ENCODE measurements around the gene EHMT2. TPM values are rescaled to one million over a fixed set of nuclear protein-coding genes. Genes with fewer than 3 reads are reported as not detected.
A peak's percentile ranks its signal among the peaks of the same experiment; 100 is the strongest.
"Not testable (repeated sequence)": the region's sequence is repeated elsewhere in the genome, so short reads cannot be mapped to it uniquely, and the experiment has no call there.

The EHMT2 gene
- total RNA-seq, 2 donors from 2014 or later = 34.4 to 69.1 TPM

DNA sequence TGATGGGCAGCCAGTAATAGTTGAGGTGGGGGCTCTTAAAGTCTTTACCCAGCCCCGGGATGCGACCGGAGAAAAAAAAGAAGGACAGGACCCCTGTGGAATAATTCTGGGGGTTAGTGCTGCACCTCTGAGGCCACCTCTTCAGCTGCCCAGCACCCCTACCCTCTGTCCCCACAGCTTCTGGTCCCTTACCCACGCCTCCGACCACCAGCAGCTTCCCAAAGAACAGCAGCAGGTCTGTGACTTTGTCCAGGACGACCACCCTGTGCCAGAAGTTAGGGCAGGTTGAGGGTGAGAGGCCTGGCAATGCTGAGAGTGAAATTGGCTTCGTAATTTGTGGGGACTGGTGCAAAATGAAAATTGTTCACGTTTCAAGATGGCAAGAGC, 32.7 kb downstream of the EHMT2 start:
- Mint-ChIP-seq H3K27ac (no peak overlapping the region), H3K27me3 (no peaks in the 10 kb centered on the region), H3K36me3 (no peaks in the 10 kb centered on the region), H3K4me1 (ENCODE audit: low read depth in 2 of 2) (peaks cover 21% of the 10 kb centered on the region in 2 donors), H3K9me3 (no peaks in the 10 kb centered on the region), H3K4me3 (peak overlapping the region; percentile 99)
- ATAC-seq (no peak), DNase-seq (ENCODE audit: low spot score) (no peak)

GRCh38 chr6:31864123-31864562, 33.4 kb downstream of the EHMT2 start:
- Mint-ChIP-seq H3K4me3 (peak overlapping the region; percentile 99), H3K4me1 (ENCODE audit: low read depth in 2 of 2) (peaks cover 21% of the 10 kb centered on the region in 2 donors), H3K27ac (peak overlapping the region; percentile 82 to 89)
- H3K36me3 Mint-ChIP-seq; ATAC-seq; DNase-seq (ENCODE audit: low spot score); H3K9me3 Mint-ChIP-seq; H3K27me3 Mint-ChIP-seq: not testable (repeated sequence)

DNA sequence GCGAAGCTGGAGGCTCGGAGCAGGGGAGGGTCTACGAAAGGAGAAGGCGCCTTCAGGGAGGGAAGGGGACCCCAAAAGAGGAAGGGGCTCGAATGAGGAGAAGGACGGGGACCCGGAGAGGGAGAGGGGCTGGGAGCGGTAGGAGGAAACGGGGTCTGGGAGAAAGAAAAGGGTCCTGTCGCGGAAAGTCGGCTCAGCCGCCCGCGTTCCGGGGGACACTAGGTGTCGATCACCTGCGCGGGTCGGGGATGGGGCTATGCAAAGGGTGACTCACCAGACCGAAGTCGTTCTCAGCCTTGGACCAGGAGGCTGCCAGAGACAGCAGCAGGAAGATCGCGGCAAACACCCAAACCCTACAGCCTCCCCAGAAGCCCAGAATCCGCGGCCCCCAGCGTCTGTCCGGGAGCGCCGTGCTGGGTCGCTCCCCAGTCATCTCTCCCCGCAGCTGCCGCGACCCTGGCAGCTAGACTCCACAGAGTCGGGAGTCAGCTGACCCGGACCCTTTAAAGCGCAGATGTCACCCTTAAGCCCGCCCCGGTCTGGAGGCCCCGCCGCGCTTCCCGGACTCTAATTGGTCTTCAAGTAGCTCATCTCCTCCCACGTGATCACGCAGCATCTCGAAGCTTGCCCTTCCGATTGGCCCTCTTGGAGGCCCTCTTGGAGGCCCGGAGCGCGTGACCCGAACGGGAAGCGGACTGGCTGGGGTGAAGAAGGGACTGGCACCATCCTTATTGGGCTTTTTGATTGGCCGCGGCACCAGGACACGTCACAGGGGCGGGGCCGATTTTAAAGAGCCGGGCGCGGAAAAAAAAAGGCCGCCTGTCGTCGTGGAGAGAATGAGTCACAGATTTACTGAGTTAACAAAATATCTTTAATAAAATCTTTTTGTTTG, 34.9 kb downstream of the EHMT2 start, which contains the start of gene NEU1:
NEU1 (minus strand) TSS at position 478 of the 892 bp plus-strand sequence; CDS start at position 433, 45 bp downstream.
- Mint-ChIP-seq H3K4me3 (peak within 1 kb of the TSS; percentile 99), H3K9me3 (no peaks in the 10 kb centered on the region), H3K27ac (peak within 1 kb of the TSS; percentile 82 to 89), H3K36me3 (no peaks in the 10 kb centered on the region), H3K27me3 (no peaks in the 10 kb centered on the region), H3K4me1 (ENCODE audit: low read depth in 2 of 2) (peaks cover 21% of the 10 kb centered on the region in 2 donors)
- DNase-seq (ENCODE audit: low spot score) (peak; percentile 100), ATAC-seq (peak; percentile 98 to 99)

- Mint-ChIP-seq H3K27ac (peak overlapping the region; percentile 82 to 89), H3K36me3 (no peaks in the 10 kb centered on the region), H3K9me3 (no peaks in the 10 kb centered on the region), H3K4me3 (peak overlapping the region; percentile 99), H3K4me1 (ENCODE audit: low read depth in 2 of 2) (peaks cover 21% of the 10 kb centered on the region in 2 donors), H3K27me3 (no peaks in the 10 kb centered on the region)
- no peak for ATAC-seq
- no peak for DNase-seq (ENCODE audit: low spot score)
These were observed 35.6 kb downstream of the EHMT2 start for GRCh38 chr6:31861919-31862343.

GRCh38 chr6:31861150-31861549, 36.3 kb downstream of the EHMT2 start:
- Mint-ChIP-seq H3K4me3 (peak overlapping the region; percentile 99), H3K9me3 (no peaks in the 10 kb centered on the region), H3K36me3 (no peaks in the 10 kb centered on the region), H3K4me1 (ENCODE audit: low read depth in 2 of 2) (peaks cover 21% of the 10 kb centered on the region in 2 donors), H3K27me3 (no peaks in the 10 kb centered on the region), H3K27ac (peak overlapping the region in 1 of 2 donors; percentile 89)
- DNase-seq (ENCODE audit: low spot score) = no peak
- no peak for ATAC-seq

DNA sequence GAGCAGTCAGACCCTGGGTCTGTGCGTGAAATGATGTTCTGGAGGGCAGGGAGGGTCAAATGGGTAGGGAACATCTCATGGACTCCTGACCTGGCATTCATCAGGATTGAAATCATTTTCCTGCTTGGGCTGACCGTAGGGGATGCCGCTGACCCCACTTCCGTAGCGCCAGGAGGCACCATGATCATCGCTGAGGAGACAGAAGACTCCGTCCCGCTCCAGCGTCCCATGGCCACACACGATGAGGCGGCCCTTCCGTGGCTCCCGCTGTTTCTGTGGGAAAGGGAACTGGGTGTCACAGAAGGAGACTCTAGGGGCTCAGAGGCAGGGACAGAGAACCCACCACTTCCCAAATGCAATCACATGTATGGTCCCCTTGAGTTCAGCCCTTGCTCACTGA, 37.1 kb downstream of the EHMT2 start:
- no peak for ATAC-seq
- peaks cover 21% of the 10 kb centered on the region in 2 donors for H3K4me1 Mint-ChIP-seq (ENCODE audit: low read depth in 2 of 2)
- DNase-seq (ENCODE audit: low spot score) = no peak
- H3K36me3 Mint-ChIP-seq = no peaks in the 10 kb centered on the region
- H3K4me3 Mint-ChIP-seq = peak overlapping the region; percentile 5
- H3K27ac Mint-ChIP-seq = no peak overlapping the region
- H3K27me3 Mint-ChIP-seq = no peaks in the 10 kb centered on the region
- H3K9me3 Mint-ChIP-seq = no peaks in the 10 kb centered on the region

GRCh38 chr6:31859923-31860322, 37.6 kb downstream of the EHMT2 start:
- H3K9me3 Mint-ChIP-seq = no peaks in the 10 kb centered on the region
- peaks cover 21% of the 10 kb centered on the region in 2 donors for H3K4me1 Mint-ChIP-seq (ENCODE audit: low read depth in 2 of 2)
- no peaks in the 10 kb centered on the region for H3K27me3 Mint-ChIP-seq
- peak overlapping the region; percentile 5 for H3K4me3 Mint-ChIP-seq
- no peaks in the 10 kb centered on the region for H3K36me3 Mint-ChIP-seq
- ATAC-seq = no peak
- DNase-seq (ENCODE audit: low spot score) = no peak
- H3K27ac Mint-ChIP-seq = no peak overlapping the region

GRCh38 chr6:31858707-31859106, 38.8 kb downstream of the EHMT2 start:
- H3K36me3 Mint-ChIP-seq = no peaks in the 10 kb centered on the region
- no peak overlapping the region for H3K4me3 Mint-ChIP-seq
- H3K27ac Mint-ChIP-seq = no peak overlapping the region
- H3K27me3 Mint-ChIP-seq = no peaks in the 10 kb centered on the region
- DNase-seq (ENCODE audit: low spot score) (no peak), ATAC-seq (no peak)
- no peaks in the 10 kb centered on the region for H3K9me3 Mint-ChIP-seq
- peaks cover 14 to 18% of the 10 kb centered on the region in 2 donors for H3K4me1 Mint-ChIP-seq (ENCODE audit: low read depth in 2 of 2)

- H3K4me3 Mint-ChIP-seq; ATAC-seq; DNase-seq (ENCODE audit: low spot score); H3K36me3 Mint-ChIP-seq; H3K9me3 Mint-ChIP-seq; H3K27me3 Mint-ChIP-seq; H3K27ac Mint-ChIP-seq: not testable (repeated sequence)
- peaks cover 11 to 13% of the 10 kb centered on the region in 2 donors for H3K4me1 Mint-ChIP-seq (ENCODE audit: low read depth in 2 of 2)
These were observed 39.7 kb downstream of the EHMT2 start for GRCh38 chr6:31857774-31858173.

DNA sequence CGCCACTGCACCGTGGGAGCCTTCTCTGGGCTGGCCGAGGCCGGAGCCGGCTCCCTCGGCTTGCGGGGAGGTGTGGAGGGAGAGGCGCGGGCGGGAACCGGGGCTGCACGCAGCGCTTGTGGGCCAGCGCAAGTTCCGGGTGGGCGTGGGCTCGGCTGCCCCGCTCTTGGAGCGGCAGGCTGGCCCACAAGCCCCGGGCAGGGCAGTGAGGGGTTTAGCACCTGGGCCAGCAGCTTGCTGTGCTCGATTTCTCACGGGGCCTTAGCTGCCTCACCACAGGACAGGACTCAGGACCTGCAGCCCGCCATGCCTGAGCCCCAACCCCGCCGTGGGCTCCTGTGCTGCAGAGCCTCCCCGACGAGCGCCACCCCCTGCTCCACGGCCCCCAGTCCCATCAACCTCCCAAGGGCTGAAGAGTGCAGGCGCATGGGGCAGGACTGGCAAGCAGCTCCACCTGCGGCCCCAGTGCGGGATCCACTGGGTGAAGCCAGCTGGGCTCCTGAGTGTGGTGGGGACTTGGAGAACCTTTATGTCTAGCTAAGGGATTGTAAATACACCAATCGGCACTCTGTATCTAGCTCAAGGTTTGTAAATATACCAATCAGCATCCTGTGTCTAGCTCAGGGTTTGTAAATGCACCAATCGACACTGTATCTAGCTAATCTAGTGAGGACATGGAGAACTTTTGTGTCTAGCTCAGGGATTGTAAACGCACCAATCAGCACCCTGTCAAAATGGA, 45.3 kb downstream of the EHMT2 start:
- not testable (repeated sequence) for H3K4me1 Mint-ChIP-seq (ENCODE audit: low read depth in 2 of 2); H3K36me3 Mint-ChIP-seq; H3K4me3 Mint-ChIP-seq; DNase-seq (ENCODE audit: low spot score); H3K27me3 Mint-ChIP-seq; H3K9me3 Mint-ChIP-seq; ATAC-seq; H3K27ac Mint-ChIP-seq

GRCh38 chr6:31851485-31851832, 46.0 kb downstream of the EHMT2 start:
- no peak for ATAC-seq
- DNase-seq (ENCODE audit: low spot score) = no peak
- Mint-ChIP-seq H3K36me3 (no peaks in the 10 kb centered on the region), H3K4me1 (ENCODE audit: low read depth in 2 of 2) (no peaks in the 10 kb centered on the region), H3K9me3 (no peaks in the 10 kb centered on the region), H3K27me3 (no peaks in the 10 kb centered on the region), H3K27ac (no peak overlapping the region), H3K4me3 (no peak overlapping the region)

GRCh38 chr6:31850765-31851484, 46.6 kb downstream of the EHMT2 start:
- Mint-ChIP-seq H3K27ac (no peak overlapping the region), H3K4me3 (no peak overlapping the region), H3K27me3 (no peaks in the 10 kb centered on the region), H3K9me3 (no peaks in the 10 kb centered on the region), H3K4me1 (ENCODE audit: low read depth in 2 of 2) (no peaks in the 10 kb centered on the region), H3K36me3 (no peaks in the 10 kb centered on the region)
- ATAC-seq (no peak), DNase-seq (ENCODE audit: low spot score) (no peak)

DNA sequence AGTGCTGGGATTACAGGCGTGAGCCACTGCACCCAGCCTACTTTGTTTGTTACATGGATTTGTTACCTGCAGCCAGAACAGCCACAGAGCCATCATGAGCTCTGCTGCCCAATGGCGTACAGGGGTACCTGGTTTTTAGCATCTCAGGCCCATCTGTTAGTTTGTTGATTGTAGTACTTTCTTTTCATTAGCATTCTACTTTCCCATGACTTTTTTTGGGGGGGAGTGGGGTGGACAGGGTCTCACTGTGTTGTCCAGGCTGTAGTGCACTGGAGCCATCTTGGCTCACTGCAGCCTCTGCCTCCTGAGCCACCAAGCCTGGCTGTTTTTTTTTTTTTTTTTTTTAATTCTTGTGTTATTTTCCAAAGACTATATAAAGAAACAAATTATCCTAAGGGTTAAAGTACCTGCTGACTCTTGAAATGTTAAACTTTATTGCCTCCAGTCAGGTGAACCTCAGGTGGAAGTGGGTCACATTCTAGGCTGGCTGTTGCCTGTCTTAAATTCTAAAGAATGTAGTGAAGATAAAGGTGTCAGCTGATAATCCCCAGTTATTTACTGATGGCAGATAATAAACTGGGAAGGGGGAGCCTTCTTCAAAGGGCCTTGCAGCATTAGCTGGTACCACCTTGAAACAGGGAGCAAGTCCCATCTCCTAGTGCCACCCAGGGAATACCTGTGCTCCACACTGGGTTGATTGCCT, 50.1 kb downstream of the EHMT2 start:
- no peak overlapping the region for H3K4me3 Mint-ChIP-seq
- no peaks in the 10 kb centered on the region for H3K27me3 Mint-ChIP-seq
- H3K27ac Mint-ChIP-seq = no peak overlapping the region
- no peaks in the 10 kb centered on the region for H3K36me3 Mint-ChIP-seq
- H3K4me1 Mint-ChIP-seq (ENCODE audit: low read depth in 2 of 2) = no peaks in the 10 kb centered on the region
- DNase-seq (ENCODE audit: low spot score) = no peak
- no peak for ATAC-seq
- H3K9me3 Mint-ChIP-seq = no peaks in the 10 kb centered on the region
